NCI-H146 (cell line): ENCODE data around the gene E4F1.
"Not testable (repeated sequence)": the region's sequence is repeated elsewhere in the genome, so short reads cannot be mapped to it uniquely, and the experiment has no call there.

Source experiments
- DNase-seq: peaks from one replicate; lab custom pipeline; 2025; lab: John Stamatoyannopoulos, UW

Gene E4F1

DNA sequence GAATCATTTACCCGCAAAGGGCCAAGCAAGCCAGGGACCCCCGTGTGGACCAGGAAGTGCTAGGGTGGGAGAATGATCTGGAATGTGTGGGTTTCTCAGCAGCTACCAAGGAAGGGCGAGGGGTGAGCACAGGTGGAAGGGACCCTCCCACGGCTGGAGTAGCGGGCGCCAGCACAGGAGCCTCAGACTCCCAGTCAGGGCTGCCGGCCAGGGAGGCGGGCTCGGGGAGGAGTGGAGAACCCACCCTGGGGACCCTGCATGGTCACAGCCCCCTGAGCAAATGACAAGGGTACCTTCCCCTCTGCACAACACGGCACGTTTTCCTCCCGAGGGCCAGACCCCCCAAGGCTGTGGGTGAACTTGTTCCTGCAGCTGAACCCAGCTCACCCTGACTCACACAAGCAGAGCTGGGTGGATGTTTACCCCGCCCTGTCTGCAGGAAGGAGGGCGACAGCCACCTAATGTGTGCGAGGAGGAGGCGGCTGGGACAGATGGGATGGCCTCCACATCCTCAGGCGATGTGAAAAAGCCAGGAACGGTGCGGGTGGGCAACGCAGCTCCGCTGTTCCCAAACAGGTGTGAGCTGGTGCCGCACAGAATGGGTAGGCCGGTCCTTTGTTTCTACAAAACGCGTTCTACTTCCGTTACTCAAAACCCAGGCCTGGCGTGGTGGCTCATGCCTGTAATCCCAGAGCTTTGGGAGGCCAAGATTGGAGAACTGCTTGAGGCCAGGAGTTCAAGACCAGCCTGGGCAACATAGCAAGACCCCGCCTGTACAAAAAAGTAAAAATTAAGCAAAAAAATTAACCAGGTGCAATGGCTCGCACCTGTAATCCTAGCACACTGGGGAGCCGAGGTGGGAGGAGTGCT is 21.8 kb downstream of the E4F1 start:
- DNase-seq = no peak

DNA sequence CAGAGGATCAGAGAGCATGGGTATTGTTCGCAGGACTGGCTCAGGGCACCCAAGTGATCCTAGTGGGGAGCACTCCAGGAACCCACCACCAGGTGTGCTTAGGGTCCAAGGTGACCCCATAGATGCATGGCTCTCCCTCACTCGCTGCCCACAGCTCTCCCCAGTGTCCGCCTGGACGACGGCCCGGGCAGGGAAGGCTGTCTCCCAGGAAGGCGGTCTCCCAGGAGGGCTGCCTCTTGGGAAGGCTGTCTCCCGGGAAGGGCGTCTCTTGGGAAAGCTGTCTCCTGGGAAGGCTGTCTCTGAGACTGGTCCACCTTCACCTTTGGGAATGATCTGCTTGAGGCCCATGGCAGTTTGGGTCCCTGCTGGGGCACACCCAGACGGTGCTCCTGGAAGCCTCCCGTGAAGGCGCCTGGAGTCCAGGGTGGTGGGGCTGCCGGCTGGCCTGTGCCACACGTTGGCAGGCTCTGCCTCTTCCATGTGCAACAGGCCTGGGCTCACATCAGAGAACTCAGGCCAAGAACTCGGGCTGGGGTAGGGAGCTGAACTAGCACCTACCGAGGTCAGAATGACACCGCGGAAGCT is 23.0 kb downstream of the E4F1 start:
- no peak for DNase-seq

DNA sequence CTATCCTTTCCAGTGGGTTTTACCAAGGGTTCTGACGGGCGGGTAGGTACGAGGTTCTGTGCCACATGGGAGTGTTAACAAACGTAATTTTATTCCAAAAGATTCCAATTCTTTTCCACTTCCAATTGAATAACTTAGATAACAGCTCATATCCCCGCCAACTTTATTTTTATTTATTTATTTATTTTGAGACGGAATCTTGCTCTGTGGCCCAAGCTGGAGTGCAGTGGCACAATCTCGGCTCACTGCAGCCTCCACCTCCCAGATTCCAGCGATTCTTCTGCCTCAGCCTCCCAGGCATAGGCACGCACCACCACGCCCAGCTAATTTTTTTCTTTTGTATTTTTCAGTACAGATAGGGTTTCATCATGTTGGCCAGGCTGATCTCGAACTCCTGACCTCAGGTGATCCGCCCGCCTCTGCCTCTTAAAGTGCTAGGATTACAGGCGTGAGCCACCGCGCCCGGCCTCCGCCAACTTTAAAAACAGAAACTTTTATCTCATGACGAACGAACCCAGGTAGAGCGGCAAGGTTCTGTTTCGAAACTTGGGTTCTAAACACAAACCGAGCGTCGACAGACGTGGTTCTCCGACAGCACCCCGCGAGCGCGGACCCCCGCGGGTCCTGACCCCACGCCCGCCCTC is 27.4 kb downstream of the E4F1 start:
- DNase-seq = no peak

DNA sequence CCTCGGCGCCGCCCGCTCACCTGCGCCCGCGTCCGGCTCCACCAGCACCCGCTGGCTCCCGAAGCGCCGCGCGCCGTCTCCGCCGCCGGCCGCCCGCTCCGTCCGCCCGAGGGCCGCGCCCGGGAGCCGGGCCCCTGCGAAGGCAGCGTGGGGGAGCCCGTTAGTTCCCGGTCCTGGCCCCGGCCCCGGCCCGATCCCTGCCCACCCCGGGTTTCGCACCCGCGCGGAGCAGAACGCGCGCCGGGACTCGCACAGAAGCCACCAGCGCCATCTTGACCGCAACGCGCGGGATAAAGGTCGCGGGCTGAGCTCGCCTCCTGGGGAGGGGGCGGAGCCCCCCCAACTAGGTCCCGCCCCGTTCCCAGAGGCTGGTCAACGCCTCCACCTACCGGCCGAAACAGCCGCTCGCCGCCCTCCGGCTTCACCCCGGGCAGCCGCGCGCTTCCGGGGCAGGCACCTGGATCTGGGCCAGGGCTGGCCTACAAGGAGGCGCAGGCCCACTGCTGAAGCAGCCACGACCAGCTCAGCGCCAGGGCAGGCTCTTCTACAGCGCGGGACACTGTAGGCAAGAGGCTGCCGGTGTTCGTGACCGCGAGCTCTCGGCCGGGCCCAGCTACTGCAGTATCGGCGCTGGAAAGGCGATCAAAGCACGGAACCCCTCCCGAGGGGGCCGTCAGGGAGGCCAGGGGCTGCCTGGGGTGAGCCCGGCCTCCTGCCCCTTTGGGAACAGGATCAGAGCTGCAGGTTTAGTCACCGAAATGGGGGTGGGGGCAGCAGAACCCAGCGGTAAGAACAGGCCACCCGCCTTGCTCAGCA is 28.1 kb downstream of the E4F1 start, which contains the start of gene ECI1:
ECI1 (minus strand) TSS at position 292 of the 816 bp plus-strand sequence; CDS start at position 271, 21 bp downstream.
- DNase-seq = peak; percentile 97

DNA sequence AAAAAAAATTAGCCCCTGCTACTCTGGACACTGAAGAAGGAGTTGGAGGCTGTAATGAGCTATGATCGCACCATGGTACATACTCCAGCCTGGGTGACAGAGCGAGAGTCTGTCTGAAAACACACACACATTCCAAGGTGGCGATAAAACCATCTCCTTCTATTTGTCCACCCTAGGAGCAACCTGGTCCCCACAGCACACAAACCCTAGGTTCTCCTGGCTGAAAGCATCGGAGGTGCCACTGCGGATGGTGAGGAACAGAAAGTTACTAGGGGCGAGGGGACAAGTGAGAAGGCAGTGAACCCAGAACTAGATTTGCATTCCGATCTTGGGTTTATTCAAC is 29.4 kb downstream of the E4F1 start:
- no peak for DNase-seq

DNA sequence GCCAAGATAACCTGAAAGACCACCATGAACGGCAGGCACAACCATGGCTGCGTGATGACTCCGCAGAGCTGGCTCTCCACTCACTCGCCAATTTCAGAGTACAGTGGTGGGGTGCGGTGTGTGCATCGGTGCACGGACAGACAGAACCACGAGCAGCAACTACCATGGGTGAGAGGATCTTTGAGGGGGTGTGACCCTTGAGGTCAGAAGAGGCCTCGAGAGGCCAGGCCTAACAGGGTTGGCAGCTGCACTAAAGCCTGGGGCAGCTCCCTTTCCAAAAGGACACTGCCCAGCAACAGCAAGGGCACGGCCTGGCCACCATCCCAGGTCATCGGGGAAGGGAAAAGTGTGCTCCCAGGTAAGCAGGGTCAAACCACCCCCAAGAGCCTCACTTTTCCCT is 29.9 kb downstream of the E4F1 start:
- DNase-seq = no peak

DNA sequence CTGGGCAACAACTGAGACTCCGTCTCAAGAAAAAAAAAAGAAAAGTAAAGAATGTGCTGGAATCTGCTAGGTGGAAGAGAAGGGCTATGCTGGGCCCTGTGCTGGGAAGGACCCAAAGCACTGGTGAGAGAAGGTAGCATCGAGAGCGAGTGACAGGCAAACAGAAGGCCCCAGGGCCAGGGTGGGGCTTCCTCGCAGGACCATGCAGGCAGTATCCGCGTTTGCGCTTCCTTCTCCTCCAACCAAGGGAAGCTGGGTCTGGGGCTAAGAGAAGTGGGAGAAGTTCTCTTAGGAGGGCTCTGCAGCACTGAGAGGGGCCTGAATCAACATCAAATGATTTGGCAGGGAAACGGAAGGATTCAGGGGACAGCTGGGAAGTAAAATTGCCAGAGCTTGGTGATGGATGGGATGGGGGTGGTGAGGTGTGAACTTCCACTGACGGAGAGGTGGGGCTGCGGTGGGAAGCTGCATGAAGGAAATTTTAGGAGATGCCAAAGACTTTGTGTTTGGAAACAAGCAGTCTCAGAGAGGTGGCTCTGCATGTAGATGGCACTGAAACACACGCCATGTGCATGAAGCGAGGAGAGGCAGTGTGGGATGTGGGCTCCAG is 33.2 kb downstream of the E4F1 start:
- no peak for DNase-seq

DNA sequence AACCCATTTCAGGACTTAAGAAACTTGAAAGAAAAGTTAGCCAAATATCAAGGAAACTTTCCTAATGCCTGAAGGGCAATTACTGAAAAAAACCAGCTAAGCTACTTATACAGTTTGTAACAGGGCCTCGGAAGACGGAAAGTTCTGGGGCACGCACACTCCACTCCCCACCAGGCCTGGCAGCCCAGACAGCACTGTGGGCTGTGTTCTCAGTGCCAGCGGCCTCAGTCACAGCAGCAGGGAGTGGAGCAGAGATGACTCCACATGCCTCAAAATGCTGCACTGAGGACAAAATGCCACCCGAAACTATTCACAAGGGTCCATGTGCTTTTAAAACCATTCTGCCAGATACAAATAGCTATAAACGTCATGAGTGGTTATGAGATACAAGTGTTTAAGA is 34.3 kb downstream of the E4F1 start:
- DNase-seq = no peak

DNA sequence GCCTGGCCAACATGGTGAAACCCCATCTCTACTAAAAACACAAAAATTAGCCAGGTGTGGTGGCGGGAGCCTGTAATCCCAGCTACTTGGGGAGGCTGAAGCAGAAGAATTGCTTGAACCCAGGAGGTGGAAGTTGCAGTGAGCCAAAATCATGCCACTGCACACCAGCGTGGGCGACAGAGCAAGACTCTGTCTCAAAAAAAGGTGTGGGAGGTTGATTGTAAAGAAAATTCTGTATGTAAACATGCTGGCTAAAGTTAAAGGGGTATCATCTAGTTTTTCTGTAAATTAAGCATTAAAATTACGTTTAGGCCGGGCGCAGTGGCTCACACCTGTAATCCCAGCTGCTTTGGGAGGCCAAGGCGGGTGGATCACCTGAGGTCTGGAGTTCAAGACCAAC is 35.1 kb downstream of the E4F1 start:
- not testable (repeated sequence) for DNase-seq

DNA sequence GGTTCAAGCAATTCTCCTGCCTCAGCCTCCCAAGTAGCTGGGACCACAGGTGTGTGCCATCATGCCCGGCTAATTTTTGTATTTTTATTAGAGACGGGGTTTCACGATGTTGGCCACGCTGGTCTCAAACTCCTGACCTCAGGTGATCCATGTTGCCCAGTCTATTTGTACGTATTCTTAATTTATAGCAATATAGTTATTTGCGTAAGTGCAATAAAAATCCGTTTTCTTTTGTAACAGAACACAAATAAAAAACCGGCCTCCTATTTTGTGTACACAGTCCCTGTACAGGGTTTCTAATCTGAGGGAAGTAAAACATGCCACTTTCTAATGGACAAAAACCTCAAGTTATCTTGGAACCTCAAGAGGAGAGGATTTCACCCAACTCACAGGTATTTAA is 36.9 kb downstream of the E4F1 start:
- no peak for DNase-seq

DNA sequence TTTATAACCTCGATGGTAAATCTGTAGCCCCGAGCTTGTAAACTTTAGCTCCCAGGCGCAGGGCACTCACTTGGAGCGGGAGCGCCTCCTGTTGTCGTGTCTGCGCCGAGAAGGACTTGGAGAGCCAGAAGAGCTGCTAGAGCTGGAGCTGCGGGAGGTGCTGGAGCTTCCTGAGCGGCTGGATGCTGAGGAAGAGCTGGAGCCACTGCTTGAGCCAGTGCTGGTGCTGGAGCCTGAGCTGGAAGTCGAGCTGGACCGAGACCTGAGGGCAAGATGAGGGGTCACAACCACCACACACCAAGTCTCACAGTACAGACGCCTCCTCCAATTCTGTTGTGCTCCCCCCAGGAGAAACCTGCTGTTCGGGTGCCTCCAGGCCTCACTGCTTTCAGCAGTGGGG is 39.6 kb downstream of the E4F1 start:
- not testable (repeated sequence) for DNase-seq

DNA sequence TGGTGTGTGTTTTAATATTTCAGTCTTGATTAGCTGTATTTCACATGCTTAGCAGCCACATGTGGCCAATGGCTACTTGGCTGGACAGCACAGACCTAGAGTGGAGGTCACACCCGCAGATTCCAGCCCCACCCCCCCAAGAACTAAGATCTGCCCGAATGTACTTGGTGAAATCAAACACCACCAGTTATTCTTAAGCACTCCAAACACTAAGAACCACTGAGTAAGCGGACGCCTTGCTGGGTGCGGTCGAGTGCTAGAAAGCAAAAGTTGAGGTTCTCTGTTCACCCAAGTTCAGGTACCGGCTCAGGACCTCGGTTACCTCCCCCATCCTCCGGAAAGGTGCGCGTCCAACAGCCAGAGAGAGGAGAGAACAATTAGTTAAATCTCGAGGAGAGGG is 43.5 kb downstream of the E4F1 start:
- DNase-seq = not testable (repeated sequence)

DNA sequence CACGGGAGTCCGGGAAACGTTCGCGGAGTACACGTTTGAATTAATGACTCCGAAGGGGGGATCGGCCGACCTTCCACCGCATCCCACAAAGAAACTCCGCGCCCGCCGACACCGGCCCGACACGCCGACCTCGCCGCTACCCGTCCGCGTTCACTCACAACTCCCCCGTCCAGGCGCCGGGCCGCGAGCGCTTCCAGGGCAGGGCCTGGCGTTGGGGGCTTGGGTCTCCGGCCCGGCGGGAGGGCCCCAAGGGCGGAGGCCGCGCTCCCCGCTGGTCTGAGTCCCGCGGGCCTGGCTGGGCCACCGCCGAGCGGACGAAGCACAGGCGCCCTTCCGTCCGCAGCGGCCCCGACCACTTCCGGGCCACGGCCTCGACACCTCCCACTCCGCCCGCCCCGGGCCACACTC is 44.1 kb downstream of the E4F1 start:
- peak; percentile 83 for DNase-seq

DNA sequence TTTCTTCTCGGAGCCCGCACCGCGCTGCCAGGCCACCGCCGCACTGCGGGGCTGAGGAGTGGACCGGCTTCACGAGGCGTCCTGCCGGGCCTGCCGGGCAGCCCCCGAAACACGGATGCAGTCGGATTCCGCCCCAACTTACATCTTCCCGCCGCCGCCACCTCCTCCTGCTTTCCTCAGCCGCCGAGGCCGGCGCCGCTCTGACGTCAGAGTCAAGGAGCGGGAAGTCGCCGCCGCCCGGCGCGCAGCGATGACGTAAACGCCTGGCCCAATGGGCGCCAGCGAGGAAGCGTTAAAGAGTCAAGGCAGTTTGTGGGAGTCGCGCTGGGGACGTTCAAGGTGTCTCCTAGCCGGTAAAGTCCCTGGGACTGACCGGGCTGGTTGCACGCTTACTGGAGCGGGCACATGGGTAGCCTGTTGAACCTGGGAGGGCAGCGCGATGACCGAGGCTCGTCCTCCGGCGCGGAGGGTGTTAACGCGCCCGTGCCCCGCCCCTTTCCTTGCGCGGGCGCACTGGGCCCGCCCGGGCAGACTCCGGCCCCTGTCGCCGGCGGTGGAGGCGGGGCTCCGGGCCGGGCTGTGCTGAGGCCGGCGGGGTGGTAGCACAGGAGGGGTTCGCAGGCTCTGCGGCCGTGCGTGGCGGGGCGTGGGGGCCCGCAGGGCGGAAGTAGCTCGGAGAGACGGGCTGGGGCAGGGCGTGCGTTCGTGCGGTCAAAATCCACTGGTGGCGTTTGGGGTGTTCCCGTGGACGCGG is 44.7 kb downstream of the E4F1 start, which contains the start of gene RNPS1:
RNPS1 (minus strand) TSS at position 214 of the 754 bp plus-strand sequence. CDS start 3,483 bp downstream, outside the sequence.
- peak; percentile 96 for DNase-seq

DNA sequence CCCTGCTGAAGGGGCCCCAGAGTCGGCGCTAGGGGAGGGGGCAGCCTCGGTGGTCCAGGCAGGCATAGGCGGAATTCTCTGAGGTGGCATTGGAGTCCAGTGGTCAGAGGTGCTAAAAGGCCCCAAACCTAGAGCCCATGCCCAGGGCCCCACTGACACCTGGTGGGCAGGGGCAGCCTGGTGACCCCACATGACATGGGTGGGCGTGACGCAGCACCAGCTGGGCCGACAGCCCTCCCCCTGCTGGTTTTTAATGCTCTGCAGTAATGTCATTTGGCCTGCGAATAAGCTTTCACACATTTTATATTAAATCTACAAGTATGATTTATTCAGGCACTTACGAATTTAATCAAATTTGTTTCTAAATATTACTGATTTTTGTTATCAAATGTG is 46.7 kb downstream of the E4F1 start:
- DNase-seq = no peak

DNA sequence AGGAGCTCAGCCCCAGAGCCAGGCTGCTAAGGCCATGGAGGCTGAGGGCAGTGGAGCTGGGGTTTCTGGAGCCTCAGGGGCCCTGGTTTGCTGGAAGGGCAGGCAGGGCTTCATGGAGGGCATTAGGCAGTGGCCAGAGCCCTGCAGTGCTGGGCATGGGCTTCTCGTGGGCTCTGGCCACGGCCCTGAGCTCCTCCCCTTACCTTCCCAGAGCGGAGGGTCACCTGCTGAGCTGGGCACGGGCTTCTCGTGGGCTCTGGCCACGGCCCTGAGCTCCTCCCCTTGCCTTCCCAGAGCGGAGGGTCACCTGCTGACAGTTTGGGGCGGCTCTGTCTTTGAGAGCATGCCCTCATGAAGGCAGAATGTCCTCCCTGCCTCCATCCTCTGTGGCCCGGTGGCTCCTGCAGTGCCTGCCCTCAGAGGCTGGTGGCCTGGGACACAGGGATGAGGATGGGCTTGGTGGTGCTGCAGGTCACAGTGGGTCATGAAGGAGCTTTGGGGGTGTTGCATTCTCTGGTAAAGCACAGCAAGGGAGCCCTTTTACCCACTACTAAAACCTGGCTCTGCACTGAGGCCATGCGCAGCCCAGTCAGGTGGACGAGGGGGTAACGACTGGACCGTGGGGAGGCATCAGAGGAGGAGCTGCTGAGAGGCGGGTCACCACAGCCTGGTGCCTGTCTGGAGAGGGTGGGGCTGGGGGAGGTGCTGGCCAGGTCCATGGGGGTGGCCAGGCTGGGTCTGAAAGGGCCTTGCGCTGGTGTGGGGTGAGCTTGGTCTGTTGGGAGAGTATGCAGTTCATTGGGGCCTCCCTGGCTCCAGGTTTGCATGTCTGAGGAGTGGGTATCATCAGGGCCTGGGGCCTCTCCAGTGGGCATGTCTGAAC is 47.4 kb downstream of the E4F1 start:
- DNase-seq = no peak

DNA sequence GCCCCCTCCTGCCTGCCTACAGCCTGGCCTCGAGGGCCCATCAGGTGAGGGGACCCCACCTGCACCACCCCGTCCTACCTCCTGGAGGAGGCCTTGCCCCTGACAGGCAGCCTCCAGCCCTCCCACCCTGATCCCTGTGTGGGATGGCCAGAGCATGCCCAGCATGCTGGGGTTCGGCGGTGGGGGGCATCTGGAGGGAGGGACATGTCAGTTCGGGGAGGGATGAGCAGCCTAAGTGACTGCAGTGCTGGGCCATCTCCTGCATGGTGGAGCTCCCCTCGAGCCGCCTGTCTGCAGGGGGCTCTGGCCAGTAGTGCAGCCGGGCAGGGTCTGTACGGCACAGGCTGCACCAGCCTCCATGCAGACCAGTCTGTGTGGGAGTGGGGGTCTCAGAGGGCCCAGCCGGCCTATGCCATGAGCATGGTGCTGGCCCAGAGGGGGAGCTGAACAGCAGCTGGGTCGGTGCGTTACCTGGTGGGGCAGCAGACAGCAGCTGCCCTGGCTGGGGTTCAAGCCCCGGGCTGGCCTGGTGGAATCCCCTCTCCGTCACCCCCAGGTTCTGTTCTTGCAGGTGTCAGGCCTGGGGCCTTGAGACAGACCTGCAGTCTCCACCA is 48.6 kb downstream of the E4F1 start:
- no peak for DNase-seq

DNA sequence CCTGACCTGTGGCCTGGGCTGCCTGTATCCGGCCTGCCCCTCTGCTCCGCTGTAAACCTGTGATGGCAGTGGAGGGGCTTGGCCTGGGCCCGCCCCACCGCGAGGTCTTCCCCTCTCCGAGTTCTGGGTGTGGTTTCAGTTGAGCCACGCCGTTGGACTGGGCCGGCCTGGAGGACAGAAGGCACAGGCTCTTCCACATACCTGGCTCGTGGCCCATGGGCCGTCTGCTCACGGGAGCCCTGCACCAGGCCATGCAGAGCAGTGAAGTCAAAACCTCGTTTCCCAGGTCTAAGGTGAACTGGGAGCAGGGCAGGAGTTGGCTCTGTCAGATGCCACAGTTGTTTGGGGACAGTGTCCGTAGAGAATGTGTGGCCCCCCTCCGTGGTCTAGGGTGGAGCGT is 50.1 kb downstream of the E4F1 start:
- DNase-seq = no peak

DNA sequence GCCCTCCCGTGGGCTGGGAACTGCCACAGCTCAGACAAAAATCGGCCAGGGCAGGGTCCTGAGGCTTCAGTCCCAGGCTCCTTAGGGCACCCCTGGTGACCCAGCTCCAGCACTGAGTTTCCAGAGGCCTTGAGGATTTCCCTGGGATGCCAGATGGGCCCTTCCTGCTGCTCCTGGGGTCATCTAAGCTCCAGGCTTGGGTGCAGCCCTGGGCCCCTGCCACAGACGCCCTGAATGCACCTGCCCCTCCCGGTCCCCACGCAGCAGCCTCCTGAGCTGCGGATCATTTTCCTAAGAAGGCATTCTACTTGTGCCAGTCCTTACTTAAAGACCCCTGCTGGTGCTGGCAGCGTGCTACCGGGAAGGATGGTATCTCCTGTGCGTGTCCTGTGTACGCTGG is 50.5 kb downstream of the E4F1 start:
- no peak for DNase-seq
